ENCODE measurements around the gene NEK5. TPM values are rescaled to one million over a fixed set of nuclear protein-coding genes. Genes with fewer than 3 reads are reported as not detected.

The NEK5 gene
- total and polyA plus RNA-seq, 9 donors: 0.13 to 12.4 (median 0.50) TPM; not detected in 1

DNA sequence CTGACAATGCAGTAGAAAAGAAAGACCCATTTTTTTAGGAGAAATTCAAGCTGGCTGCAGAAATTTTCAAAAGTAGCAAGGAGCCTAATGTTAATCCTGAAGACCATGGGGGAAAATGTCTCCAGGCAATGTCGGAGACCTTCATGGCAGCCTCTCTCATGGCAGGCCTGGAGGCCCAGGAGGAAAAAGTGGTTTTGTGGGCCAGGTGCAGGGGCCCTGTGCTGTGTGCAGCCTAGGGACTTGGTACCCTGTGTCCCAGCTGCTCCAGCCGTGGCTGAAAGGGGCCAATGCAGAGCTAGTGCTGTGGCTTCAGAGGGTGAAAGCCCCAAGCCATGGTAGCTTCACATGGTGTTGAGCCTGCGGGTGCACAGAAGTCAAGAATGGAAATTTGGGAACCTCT is 112.6 kb downstream of the NEK5 start:
- no peaks in the 10 kb centered on the region for H3K9me3 ChIP-seq
- no peak for DNase-seq
- H3K4me1 ChIP-seq (ENCODE audit: insufficient read depth): no peaks in the 10 kb centered on the region
- intact Hi-C loops (cut with DNase I): no loop called here
- 94 to 97% (median 95%) methylated on average over 3 of the region's 3 CpGs for WGBS, 3 donors
- H3K36me3 ChIP-seq: no peaks in the 10 kb centered on the region
- TF ChIP-seq POLR2A (IDR thresholded peaks at IDR 0.05) (no peak), EP300 (IDR thresholded peaks at IDR 0.05) (no peak), CTCF (IDR thresholded peaks at IDR 0.05) (no peak)
- H3K27me3 ChIP-seq: no peaks in the 10 kb centered on the region
- H3K4me3 ChIP-seq: no peak overlapping the region
- no peak overlapping the region for H3K27ac ChIP-seq

- Histone ChIP-seq H3K36me3 (no peaks in the 10 kb centered on the region), H3K4me1 (ENCODE audit: insufficient read depth) (peaks cover 5% of the 10 kb centered on the region), H3K9me3 (no peaks in the 10 kb centered on the region), H3K4me3 (peak overlapping the region; percentile 76), H3K27me3 (no peaks in the 10 kb centered on the region), H3K27ac (peak overlapping the region in 1 of 2 donors; percentile 24)
- 0 to 1% (median 1%) methylated on average over 8 of the region's 8 CpGs for WGBS, 3 donors
- no peak for TF ChIP-seq EP300 (IDR thresholded peaks at IDR 0.05)
- TF ChIP-seq POLR2A (IDR thresholded peaks at IDR 0.05): no peak
- no peak for TF ChIP-seq CTCF (IDR thresholded peaks at IDR 0.05)
- DNase-seq: no peak
- intact Hi-C loops (cut with DNase I): no loop called here
These were observed 116.4 kb downstream of the NEK5 start for GRCh38 chr13:52012512-52012836.

DNA sequence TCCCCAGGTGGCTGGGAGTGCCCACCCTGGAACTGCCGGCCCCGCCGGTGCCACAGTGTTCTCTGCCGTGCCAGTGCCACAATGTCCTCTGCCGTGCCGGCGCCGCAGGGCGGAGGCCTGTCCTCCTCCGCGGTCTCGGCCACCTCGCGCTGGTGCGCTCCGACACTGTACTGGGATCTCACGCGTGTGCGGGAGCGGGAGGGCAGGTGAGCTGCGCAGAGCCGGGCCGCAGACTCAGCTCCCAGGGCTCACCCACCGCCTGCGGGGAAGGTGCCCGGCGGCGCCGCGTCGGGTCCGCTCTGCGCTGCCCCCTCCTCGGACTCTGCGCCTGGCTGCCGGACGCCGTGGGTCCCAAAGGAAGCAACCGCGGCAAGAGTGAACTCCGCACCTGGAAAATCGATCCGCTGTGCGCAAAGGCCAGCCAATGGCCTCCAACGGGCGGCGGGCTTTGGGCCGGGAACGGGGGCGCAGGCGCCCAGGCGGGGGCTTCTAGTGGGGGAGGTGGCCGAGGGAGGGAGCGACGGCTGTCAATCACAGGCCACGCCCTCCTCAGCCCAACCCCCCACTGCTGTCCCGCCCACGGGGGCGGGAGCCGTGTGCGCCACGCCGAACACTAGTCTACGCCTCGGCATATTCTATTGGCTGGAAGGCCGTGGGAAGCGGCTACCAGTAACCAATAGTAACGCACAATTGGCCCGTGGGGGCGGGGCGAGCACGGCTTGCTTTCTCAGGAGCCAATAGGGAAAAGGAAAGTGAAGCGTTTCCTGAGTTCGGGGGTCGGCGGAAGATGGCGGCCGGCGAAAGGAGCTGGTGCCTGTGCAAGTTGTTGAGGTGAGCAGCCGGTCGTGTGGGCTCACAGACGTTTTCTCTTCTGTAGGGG is 117.0 kb downstream of the NEK5 start, which contains the start of gene ALG11:
Gene ALG11, plus strand, starts transcription at position 767 of the 880 bp plus-strand sequence. Its CDS starts 21 bp downstream, at position 788.
- Histone ChIP-seq H3K4me3 (peak within 1 kb of the TSS; percentile 76), H3K36me3 (no peaks in the 10 kb centered on the region), H3K4me1 (ENCODE audit: insufficient read depth) (peaks cover 5% of the 10 kb centered on the region), H3K27me3 (no peaks in the 10 kb centered on the region), H3K27ac (peak within 1 kb of the TSS; percentile 13 to 43), H3K9me3 (no peaks in the 10 kb centered on the region)
- DNase-seq: peak; percentile 98 to 100 (median 99)
- WGBS, 3 donors: 1% methylated on average over 41 to 82 of the region's 82 CpGs
- intact Hi-C loops (cut with DNase I): no loop called here
- no peak for TF ChIP-seq EP300 (IDR thresholded peaks at IDR 0.05)
- peak; percentile 28 for TF ChIP-seq POLR2A (IDR thresholded peaks at IDR 0.05)

- peak within 1 kb of the TSS; percentile 13 to 43 for H3K27ac ChIP-seq
- 2 to 3% (median 3%) methylated on average over 45 to 46 of the region's 46 CpGs for WGBS, 3 donors
- peak within 1 kb of the TSS; percentile 76 for H3K4me3 ChIP-seq
- H3K27me3 ChIP-seq: no peaks in the 10 kb centered on the region
- peaks cover 5% of the 10 kb centered on the region for H3K4me1 ChIP-seq (ENCODE audit: insufficient read depth)
- no peaks in the 10 kb centered on the region for H3K9me3 ChIP-seq
- peak in 1 of 5 donors; percentile 40 for DNase-seq
- TF ChIP-seq POLR2A (IDR thresholded peaks at IDR 0.05) (no peak), CTCF (IDR thresholded peaks at IDR 0.05) (no peak), EP300 (IDR thresholded peaks at IDR 0.05) (no peak)
- intact Hi-C loops (cut with DNase I): no loop called here
- H3K36me3 ChIP-seq: no peaks in the 10 kb centered on the region
These were observed 117.8 kb downstream of the NEK5 start, which contains the start of gene ATP7B for GRCh38 chr13:52010890-52011631. TSS of gene ATP7B (minus strand) at chr13:52011450. CDS start at chr13:52011337, 113 bp downstream.
